Ovary (tissue), 9 donors: ENCODE results near the gene ENPP5. TPM values are rescaled to one million over a fixed set of nuclear protein-coding genes. Genes with fewer than 3 reads are reported as not detected.

Experiments
- DNase-seq, 5 donors: peaks; one replicate each; pipeline ENCODE4 v3.0.0-alpha.2; 2019 to 2020
- H3K27ac ChIP-seq, 2 donors: fragments of 200-600 bp; one replicate each; pipeline versions ENCODE4 v1.5.1 to v1.8.0; 2019 to 2022
- H3K27me3 ChIP-seq: fragments of 200-600 bp; one replicate; pipeline ENCODE4 v1.8.0; 2022
- H3K36me3 ChIP-seq: fragments of 200-600 bp; sonication (generic); one replicate; pipeline ENCODE4 v1.5.1; 2019
- H3K4me1 ChIP-seq: one replicate; pipeline ENCODE4 v1.8.1; 2013; ENCODE audit warnings: mild to moderate bottlenecking, moderate library complexity; ENCODE audit not compliant: insufficient read depth
- H3K4me3 ChIP-seq: fragments of 200-600 bp; sonication (generic); one replicate; pipeline ENCODE4 v1.5.1; 2017
- H3K9me3 ChIP-seq, 2 donors: fragments of 200-600 bp in 1 of 2; sonication (generic) in 1 of 2; one replicate each; pipeline versions ENCODE4 v1.5.1 to v1.8.1; 2013 to 2019; ENCODE audit warnings: mild to moderate bottlenecking in 1 of 2, moderate library complexity in 1 of 2
- CTCF ChIP-seq, 3 donors: fragments of 450-650 bp in 2 of 3; fragments of 200-600 bp in 1 of 3; IDR thresholded peaks; one replicate each; pipeline versions ENCODE4 v1.5.1 to v1.8.0; 2016 to 2022; ENCODE audit warnings: antibody characterized with exemption in 3 of 3, mild to moderate bottlenecking in 1 of 3
- EP300 ChIP-seq: sonication (generic); formaldehyde crosslinking; IDR thresholded peaks from one replicate; pipeline ENCODE4 v1.6.1; 2017; ENCODE audit warnings: antibody characterized with exemption
- POLR2A ChIP-seq: fragments of 450-650 bp; IDR thresholded peaks from one replicate; pipeline ENCODE4 v1.6.1; 2017; ENCODE audit warnings: antibody characterized with exemption, mild to moderate bottlenecking, moderate library complexity
- WGBS, 3 donors: extraction: QIAGEN DNeasy Blood & Tissue Kit in 1 of 3; methylation state at CpG; one replicate each; pipeline versions ENCODE4 v1.1.5 to v1.1.7; 2013 to 2017; 5-methylcytosine and 5-hydroxymethylcytosine counted together
- intact Hi-C, 4 donors: fragments of 100-400 bp; cut with DNase I; formaldehyde crosslinking; loops; one replicate each; pipeline versions ENCODE4 v1.11.0 to v1.15.1; 2022 to 2023
- polyA plus RNA-seq, 2 donors: library from polyadenylated mRNA; stranded (reverse); fragments of 200-250 nt in 1 of 2; fragments of 350-450 nt in 1 of 2; fragmentation: Illumina TruSeq in 1 of 2; extraction: RNeasy Lipid Tissue Mini Kit (QIAGEN cat#74804) in 1 of 2; gene quantifications; one replicate each; pipeline ENCODE4 v1.2.3, GENCODE V29; 2013 to 2014
- total RNA-seq, 7 donors: library from RNA; depleted of rRNA in 2 of 7; stranded (reverse); fragments of >200 nt in 2 of 7; fragmentation: NEBNext Ultra II Directional in 3 of 7; extraction: Animal tissue kit (Norgen Biotek cat#: 25700) in 3 of 7; gene quantifications; one replicate each; pipeline versions ENCODE4 v1.1.0 to v1.2.4, GENCODE V29; 2016 to 2023
- donor health status: DM: no; HTN: no; CAD: no; lungs with moderate emphysema.
- donor health status: DM: no; HTN: no; CAD: no.
- donor health status: Bipolar disorder and iron deficiency.
- donor health status: DM: yes; HTN: yes; CAD: no.
- donor health status: DM: no; HTN: no; CAD: no.
- donor health status: DM: yes; HTN: yes; CAD: no.

Gene ENPP5
- total and polyA plus RNA-seq, 9 donors: 4.5 to 12.2 (median 8.2) TPM

GRCh38 chr6:46115634-46116033, 55.1 kb downstream of the ENPP5 start:
- TF ChIP-seq CTCF (IDR thresholded peaks at IDR 0.05): no peak
- no peak for TF ChIP-seq EP300
- no peak for TF ChIP-seq POLR2A
- intact Hi-C loops: no loop called here
- no peak overlapping the region for H3K27ac ChIP-seq
- no peak overlapping the region for H3K4me3 ChIP-seq
- no peak for DNase-seq
- no peaks in the 10 kb centered on the region for H3K9me3 ChIP-seq
- no peaks in the 10 kb centered on the region for H3K4me1 ChIP-seq
- H3K36me3 ChIP-seq: no peaks in the 10 kb centered on the region
- no peaks in the 10 kb centered on the region for H3K27me3 ChIP-seq
- WGBS, 3 donors: 91 to 100% (median 93%) methylated on average over 1 of the region's 1 CpG

GRCh38 chr6:46113370-46113769, 57.4 kb downstream of the ENPP5 start:
- TF ChIP-seq EP300: no peak
- no peak for TF ChIP-seq CTCF (IDR thresholded peaks at IDR 0.05)
- no peak for TF ChIP-seq POLR2A
- Histone ChIP-seq H3K27ac (no peak overlapping the region), H3K27me3 (no peaks in the 10 kb centered on the region), H3K9me3 (no peaks in the 10 kb centered on the region), H3K4me3 (no peak overlapping the region), H3K36me3 (no peaks in the 10 kb centered on the region), H3K4me1 (no peaks in the 10 kb centered on the region)
- WGBS, 3 donors: 82 to 89% (median 86%) methylated on average over 1 of the region's 1 CpG
- no peak for DNase-seq
- intact Hi-C loops: no loop called here

Other genes with a start within 250 kb of the ENPP5 start
- 10 to 100 TPM in 1 of 7 donors, 1 to 10 TPM in 3, under 1 TPM in 3; 0.58 to 20.2 (median 2.0) TPM for gene CLIC5, start 155.1 kb downstream of the ENPP5 start, total RNA-seq
- 10 to 100 TPM in 1 of 2 donors, under 1 TPM in 1; 0.27 to 42.3 TPM for gene CLIC5, start 155.1 kb downstream of the ENPP5 start, polyA plus RNA-seq
- gene ENPP4, start 41.0 kb downstream of the ENPP5 start, total RNA-seq: 10 to 100 TPM in 1 of 7 donors, 1 to 10 TPM in 6; 3.0 to 11.3 (median 3.7) TPM
- gene ENPP4, start 41.0 kb downstream of the ENPP5 start, polyA plus RNA-seq: 1 to 10 TPM; 1.9 to 6.5 TPM